GM23248 (cell line): ENCODE measurements around the gene TOP1. TPM values are rescaled to one million over a fixed set of nuclear protein-coding genes. Genes with fewer than 3 reads are reported as not detected.

Source experiments
- DNase-seq: peaks from one replicate; pipeline ENCODE4 v3.0.0-alpha.2; 2015
- H2AFZ ChIP-seq: fragments of 200-600 bp; sonication (generic); 2 replicates; pipeline ENCODE4 v1.6.1; 2016; ENCODE audit warnings: antibody characterized with exemption
- H3F3A ChIP-seq: fragments of 200-600 bp; sonication (generic); 2 replicates; pipeline ENCODE4 v1.6.1; 2016; ENCODE audit warnings: mild to moderate bottlenecking, antibody characterized with exemption, mixed run types; ENCODE audit not compliant: insufficient read depth
- H3K27ac ChIP-seq: fragments of 200-600 bp; sonication (generic); 2 replicates; pipeline ENCODE4 v1.5.1; 2016; ENCODE audit warnings: mild to moderate bottlenecking
- H3K27me3 ChIP-seq: fragments of 200-600 bp; sonication (generic); replicated peaks from 2 replicates; pipeline ENCODE4 v1.6.1; 2016; ENCODE audit warnings: mild to moderate bottlenecking; ENCODE audit not compliant: insufficient read depth
- H3K36me3 ChIP-seq: fragments of 200-600 bp; sonication (generic); 2 replicates; pipeline ENCODE4 v1.6.1; 2016; ENCODE audit warnings: low read depth, mild to moderate bottlenecking
- H3K4me1 ChIP-seq: fragments of 200-600 bp; sonication (generic); 2 replicates; pipeline ENCODE4 v1.6.1; 2016; ENCODE audit warnings: mild to moderate bottlenecking; ENCODE audit not compliant: insufficient read depth
- H3K4me2 ChIP-seq: fragments of 200-600 bp; sonication (generic); one replicate; pipeline ENCODE4 v1.6.1; 2016; ENCODE audit warnings: mild to moderate bottlenecking; ENCODE audit not compliant: unreplicated experiment
- H3K4me3 ChIP-seq: fragments of 200-600 bp; sonication (generic); 2 replicates; pipeline ENCODE4 v1.5.1; 2016; ENCODE audit warnings: mild to moderate bottlenecking
- H3K79me2 ChIP-seq: fragments of 200-600 bp; sonication (generic); 2 replicates; pipeline ENCODE4 v1.6.1; 2016; ENCODE audit warnings: mild to moderate bottlenecking; ENCODE audit not compliant: insufficient read depth
- H3K9ac ChIP-seq: fragments of 200-600 bp; sonication (generic); 2 replicates; pipeline ENCODE4 v1.6.1; 2016; ENCODE audit warnings: mild to moderate bottlenecking
- H3K9me2 ChIP-seq: fragments of 200-600 bp; sonication (generic); 2 replicates; pipeline ENCODE4 v1.6.1; 2016; ENCODE audit warnings: mixed run types, mild to moderate bottlenecking, moderate library complexity; ENCODE audit not compliant: insufficient read depth
- H3K9me3 ChIP-seq: fragments of 200-600 bp; sonication (generic); one replicate; pipeline ENCODE4 v1.6.1; 2017; ENCODE audit warnings: low read depth
- H4K20me1 ChIP-seq: fragments of 200-600 bp; sonication (generic); 2 replicates; pipeline ENCODE4 v1.6.0; 2016; ENCODE audit not compliant: insufficient read depth
- EZH2 ChIP-seq: fragments of 200-600 bp; sonication (generic); IDR thresholded peaks from 2 replicates; pipeline ENCODE4 v1.6.1; 2018; ENCODE audit warnings: antibody characterized with exemption, mild to moderate bottlenecking; ENCODE audit not compliant: insufficient read depth, poor library complexity, severe bottlenecking
- EZH2phosphoT487 ChIP-seq: fragments of 200-600 bp; sonication (generic); IDR thresholded peaks from 2 replicates; pipeline ENCODE4 v1.6.1; 2018; ENCODE audit warnings: antibody characterized with exemption, moderate library complexity, mild to moderate bottlenecking, low read depth; ENCODE audit not compliant: insufficient read depth
- WGBS, 2 experiments: methylation state at CpG; one replicate each; pipeline ENCODE4 v1.1.6; 2015 to 2017; ENCODE audit warnings: low lambda C conversion rate in 2 of 2, low coverage in 1 of 2; ENCODE audit errors: missing lambda C conversion rate in 2 of 2; 5-methylcytosine and 5-hydroxymethylcytosine counted together
- in situ Hi-C: fragments of 300-500 bp; cut with MboI; formaldehyde crosslinking; loops from 2 replicates; pipeline ENCODE4 v1.15.0; 2020
- polyA plus RNA-seq: library from polyadenylated mRNA; unstranded; fragments of >200 nt; fragmentation: Nextera tagmentation; extraction: Ambion mirVana; gene quantifications from 2 replicates; pipeline ENCODE4 v1.2.1, GENCODE V29; 2016
- total RNA-seq: library from RNA; depleted of rRNA; stranded (reverse); fragments of >200 nt; shearing (Covaris generic); gene quantifications from 2 replicates; pipeline ENCODE4 v1.2.3, GENCODE V29; 2014

The TOP1 gene
- total and polyA plus RNA-seq, 2 experiments from 2014 or later: 9.0 to 17.9 TPM

- Histone ChIP-seq H3K4me2 (no peak overlapping the region), H3K9me2 (no peaks in the 10 kb centered on the region), H3K9me3 (no peaks in the 10 kb centered on the region), H3K27ac (no peak overlapping the region), H3K79me2 (peaks cover 79% of the 10 kb centered on the region), H3K4me1 (peaks cover 14% of the 10 kb centered on the region; the same call in 1 of the 2 replicates), H3K4me3 (no peak overlapping the region), H3K27me3 (no peaks in the 10 kb centered on the region), H4K20me1 (no peaks in the 10 kb centered on the region), H3K36me3 (no peaks in the 10 kb centered on the region), H3F3A (no peaks in the 10 kb centered on the region), H3K9ac (peak overlapping the region; percentile 23; the same call in 1 of the 2 replicates), H2AFZ (no peak overlapping the region)
- TF ChIP-seq EZH2: no peak
- 68 to 72% methylated on average over 10 of the region's 10 CpGs for WGBS, 2 experiments
- in situ Hi-C loops: no loop called here
- no peak for DNase-seq
Observed at GRCh38 chr20:41140226-41141133, 111.9 kb downstream of the TOP1 start.

- WGBS, 2 experiments: 50 to 59% methylated on average over 7 to 8 of the region's 8 CpGs
- no peaks in the 10 kb centered on the region for H3K9me3 ChIP-seq
- H3F3A ChIP-seq: no peaks in the 10 kb centered on the region
- H3K9me2 ChIP-seq: no peaks in the 10 kb centered on the region
- H2AFZ ChIP-seq: no peak overlapping the region
- H3K36me3 ChIP-seq: no peaks in the 10 kb centered on the region
- peak overlapping the region; percentile 23; the same call in 1 of the 2 replicates for H3K9ac ChIP-seq
- H3K4me2 ChIP-seq: no peak overlapping the region
- no peak overlapping the region for H3K27ac ChIP-seq
- TF ChIP-seq EZH2 (no peak), EZH2phosphoT487 (no peak)
- peak; percentile 31 for DNase-seq
- H3K4me3 ChIP-seq: no peak overlapping the region
- H3K79me2 ChIP-seq: peaks cover 87% of the 10 kb centered on the region
- H3K27me3 ChIP-seq: no peaks in the 10 kb centered on the region
- in situ Hi-C loops: no loop called here
- no peaks in the 10 kb centered on the region for H4K20me1 ChIP-seq
- peaks cover 18% of the 10 kb centered on the region; the same call in 1 of the 2 replicates for H3K4me1 ChIP-seq
Observed at GRCh38 chr20:41141153-41141815, 112.7 kb downstream of the TOP1 start.

GRCh38 chr20:41142245-41142644, 113.6 kb downstream of the TOP1 start:
- Histone ChIP-seq H2AFZ (no peak overlapping the region), H3K4me3 (no peak overlapping the region), H3K4me2 (no peak overlapping the region), H3K79me2 (peaks cover 97% of the 10 kb centered on the region), H4K20me1 (no peaks in the 10 kb centered on the region), H3K36me3 (no peaks in the 10 kb centered on the region), H3K4me1 (peaks cover 18% of the 10 kb centered on the region; the same call in 1 of the 2 replicates), H3K9ac (no peak overlapping the region), H3K9me2 (no peaks in the 10 kb centered on the region), H3K27me3 (no peaks in the 10 kb centered on the region), H3K27ac (no peak overlapping the region), H3K9me3 (no peaks in the 10 kb centered on the region), H3F3A (no peaks in the 10 kb centered on the region)
- in situ Hi-C loops: no loop called here
- TF ChIP-seq EZH2 (no peak), EZH2phosphoT487 (no peak)
- WGBS, 2 experiments: 71 to 79% methylated on average over 4 of the region's 4 CpGs
- no peak for DNase-seq

- peaks cover 99% of the 10 kb centered on the region for H3K79me2 ChIP-seq
- in situ Hi-C loops: no loop called here
- no peak overlapping the region for H3K9ac ChIP-seq
- TF ChIP-seq EZH2phosphoT487: no peak
- TF ChIP-seq EZH2: no peak
- WGBS, 2 experiments: 79 to 90% methylated on average over 5 of the region's 5 CpGs
- H3K4me1 ChIP-seq: peaks cover 18% of the 10 kb centered on the region; the same call in 1 of the 2 replicates
- no peak for DNase-seq
- H3K9me3 ChIP-seq: no peaks in the 10 kb centered on the region
- H3K9me2 ChIP-seq: no peaks in the 10 kb centered on the region
- H3F3A ChIP-seq: no peaks in the 10 kb centered on the region
- H3K36me3 ChIP-seq: no peaks in the 10 kb centered on the region
- no peaks in the 10 kb centered on the region for H3K27me3 ChIP-seq
- no peak overlapping the region for H3K4me3 ChIP-seq
- H2AFZ ChIP-seq: no peak overlapping the region
- no peaks in the 10 kb centered on the region for H4K20me1 ChIP-seq
- H3K27ac ChIP-seq: no peak overlapping the region
- H3K4me2 ChIP-seq: no peak overlapping the region
Observed at GRCh38 chr20:41142919-41143318, 114.3 kb downstream of the TOP1 start.
